ENCODE results near the gene TRAK2. TPM values are rescaled to one million over a fixed set of nuclear protein-coding genes. Genes with fewer than 3 reads are reported as not detected.

The TRAK2 gene
- total RNA-seq, 2 experiments from 2014 or later = 43.1 to 48.8 TPM

DNA sequence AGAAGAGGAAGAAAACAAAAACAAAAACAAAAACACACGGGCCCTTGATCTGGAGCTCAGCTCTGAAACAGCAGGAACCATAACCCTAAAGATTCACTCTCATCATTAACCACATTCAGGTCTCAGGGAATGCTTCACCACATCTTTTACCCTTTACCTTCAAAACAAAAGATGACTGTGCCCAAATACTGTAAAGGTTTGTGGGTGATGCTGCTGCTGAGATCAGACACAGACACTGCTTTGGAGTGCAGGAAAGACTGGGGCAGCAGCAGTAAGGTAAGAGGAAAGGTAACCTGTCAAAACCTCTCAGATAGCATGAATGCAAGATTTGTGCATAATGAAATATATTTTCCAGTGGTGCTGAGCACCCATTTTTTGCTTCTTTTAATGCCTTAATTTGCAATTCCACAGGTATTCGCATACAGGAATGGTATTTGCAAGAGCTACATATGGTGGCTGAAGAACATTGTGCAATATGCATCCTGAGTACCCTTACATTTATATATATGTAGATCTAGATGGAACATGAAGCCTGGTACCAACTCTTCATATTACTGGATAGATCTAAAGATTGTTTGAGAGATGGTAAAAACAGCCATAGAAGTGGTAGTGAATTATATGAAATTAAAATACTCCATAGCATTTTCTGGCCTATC lies 90.1 kb downstream of the TRAK2 start:
- Mint-ChIP-seq H3K36me3 (peaks cover 36% of the 10 kb centered on the region), H3K9me3 (no peaks in the 10 kb centered on the region), H3K27me3 (no peaks in the 10 kb centered on the region), H3K4me1 (peaks cover 17% of the 10 kb centered on the region), H3K4me3 (no peak overlapping the region), H3K27ac (no peak overlapping the region)
- ATAC-seq (ENCODE audit: low read depth) (no peak), DNase-seq (no peak)
- POLR2A ChIA-PET = no interaction called here

GRCh38 chr2:201360256-201360655 lies 91.0 kb downstream of the TRAK2 start:
- H3K27ac Mint-ChIP-seq = no peak overlapping the region
- H3K4me1 Mint-ChIP-seq = peaks cover 16% of the 10 kb centered on the region
- H3K9me3 Mint-ChIP-seq = no peaks in the 10 kb centered on the region
- DNase-seq (no peak), ATAC-seq (ENCODE audit: low read depth) (no peak)
- no peaks in the 10 kb centered on the region for H3K27me3 Mint-ChIP-seq
- peaks cover 31% of the 10 kb centered on the region for H3K36me3 Mint-ChIP-seq
- no peak overlapping the region for H3K4me3 Mint-ChIP-seq
- POLR2A ChIA-PET = no interaction called here

DNA sequence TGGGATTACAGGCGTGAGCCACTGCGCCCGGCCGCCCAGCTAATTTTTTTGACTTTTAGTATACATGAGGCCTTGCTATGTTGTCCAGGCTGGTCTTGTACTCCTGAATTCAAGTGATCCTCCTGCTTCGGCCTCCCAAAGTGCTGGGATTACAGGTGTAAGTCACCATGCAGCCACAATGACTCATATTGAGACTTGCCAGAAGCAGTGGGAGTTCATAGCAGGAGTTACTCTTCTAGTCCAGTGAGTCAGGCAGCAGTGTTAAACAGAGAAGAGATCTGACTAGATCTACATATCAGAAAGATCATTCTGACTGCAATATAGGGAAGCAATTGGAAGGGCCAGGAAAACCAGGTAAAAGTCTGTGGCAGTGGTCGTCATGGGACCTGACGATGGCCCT lies 92.6 kb downstream of the TRAK2 start:
- DNase-seq = no peak
- POLR2A ChIA-PET = interaction anchor here (0.6 to 0.7 kb wide), 2 partner anchors 93 to 179 kb away, joined by 3 to 4 read pairs; partner anchors contain the start of gene STRADB
- no peaks in the 10 kb centered on the region for H3K27me3 Mint-ChIP-seq
- H3K9me3 Mint-ChIP-seq = peaks cover 2% of the 10 kb centered on the region
- H3K36me3 Mint-ChIP-seq = peaks cover 30% of the 10 kb centered on the region
- ATAC-seq (ENCODE audit: low read depth) = peak; percentile 55
- no peak overlapping the region for H3K4me3 Mint-ChIP-seq
- peaks cover 14% of the 10 kb centered on the region for H3K4me1 Mint-ChIP-seq
- peak overlapping the region; percentile 17 for H3K27ac Mint-ChIP-seq

- Mint-ChIP-seq H3K27me3 (no peaks in the 10 kb centered on the region), H3K9me3 (peaks cover 2% of the 10 kb centered on the region), H3K36me3 (peaks cover 21% of the 10 kb centered on the region), H3K4me3 (no peak within 1 kb of the TSS), H3K27ac (no peak within 1 kb of the TSS), H3K4me1 (peaks cover 14% of the 10 kb centered on the region)
- no peak for DNase-seq
- POLR2A ChIA-PET = interaction anchor here (1.1 kb wide), 1 partner anchor 123 kb away, joined by 3 read pairs; no protein-coding TSS in a partner anchor
- ATAC-seq (ENCODE audit: low read depth) = no peak
These were observed 94.0 kb downstream of the TRAK2 start, which contains the start of gene FLACC1 for GRCh38 chr2:201357221-201357620. FLACC1 (minus strand) TSS chr2:201357345; CDS start chr2:201351404, 5,941 bp downstream.

- H3K27me3 Mint-ChIP-seq = no peaks in the 10 kb centered on the region
- no peak overlapping the region for H3K27ac Mint-ChIP-seq
- H3K36me3 Mint-ChIP-seq = peaks cover 9% of the 10 kb centered on the region
- H3K4me3 Mint-ChIP-seq = no peak overlapping the region
- no peaks in the 10 kb centered on the region for H3K4me1 Mint-ChIP-seq
- DNase-seq = no peak
- POLR2A ChIA-PET = no interaction called here
- no peak for ATAC-seq (ENCODE audit: low read depth)
- H3K9me3 Mint-ChIP-seq = peaks cover 2% of the 10 kb centered on the region
These were observed 98.1 kb downstream of the TRAK2 start for GRCh38 chr2:201353116-201353515.

DNA sequence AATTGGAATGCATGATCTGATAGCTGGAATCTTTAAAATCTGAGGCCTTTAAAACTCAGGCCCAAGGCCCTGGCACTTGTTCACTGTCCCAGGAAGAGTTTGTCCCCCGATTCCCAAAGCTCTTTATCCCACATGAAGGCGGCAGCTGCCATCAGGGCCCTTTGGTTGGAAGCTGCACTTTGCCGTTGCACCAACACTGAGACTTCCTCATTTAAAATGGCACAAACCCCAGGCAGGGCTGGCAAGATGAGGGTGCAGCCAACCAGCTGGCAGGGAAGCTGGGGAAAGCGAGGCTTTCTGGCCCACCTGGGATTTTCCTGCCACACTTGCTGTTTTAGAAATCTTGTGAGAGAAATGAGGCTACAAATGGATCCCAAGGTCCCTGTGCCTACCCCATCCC lies 100.4 kb downstream of the TRAK2 start:
- Mint-ChIP-seq H3K36me3 (peaks cover 11% of the 10 kb centered on the region), H3K27ac (no peak overlapping the region), H3K27me3 (no peaks in the 10 kb centered on the region), H3K4me1 (no peaks in the 10 kb centered on the region), H3K9me3 (peaks cover 2% of the 10 kb centered on the region), H3K4me3 (no peak overlapping the region)
- DNase-seq = no peak
- ATAC-seq (ENCODE audit: low read depth) = no peak
- POLR2A ChIA-PET = no interaction called here

DNA sequence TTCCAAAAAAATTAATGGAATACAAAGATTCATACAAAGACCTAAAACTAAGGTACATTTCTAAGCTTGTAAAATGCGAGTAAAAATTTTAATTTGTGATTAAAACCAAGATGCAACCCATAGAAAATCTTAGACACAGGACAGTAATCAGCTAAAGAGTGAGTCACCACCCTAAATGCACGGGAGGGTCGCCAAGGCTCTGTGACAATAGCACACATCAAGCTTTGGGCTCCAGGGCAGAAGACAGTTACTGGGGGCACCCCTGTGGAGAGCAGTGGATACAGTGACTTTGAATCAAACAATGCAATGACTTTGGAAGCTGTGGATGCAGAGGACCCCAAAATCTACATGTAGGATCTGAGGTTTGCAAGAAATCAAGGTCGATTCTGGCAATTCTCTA lies 101.7 kb downstream of the TRAK2 start:
- Mint-ChIP-seq H3K36me3 (peaks cover 15% of the 10 kb centered on the region), H3K27me3 (no peaks in the 10 kb centered on the region), H3K27ac (no peak overlapping the region), H3K4me1 (peaks cover 2% of the 10 kb centered on the region), H3K9me3 (peaks cover 2% of the 10 kb centered on the region), H3K4me3 (no peak overlapping the region)
- ATAC-seq (ENCODE audit: low read depth) = no peak
- no peak for DNase-seq
- POLR2A ChIA-PET = no interaction called here

DNA sequence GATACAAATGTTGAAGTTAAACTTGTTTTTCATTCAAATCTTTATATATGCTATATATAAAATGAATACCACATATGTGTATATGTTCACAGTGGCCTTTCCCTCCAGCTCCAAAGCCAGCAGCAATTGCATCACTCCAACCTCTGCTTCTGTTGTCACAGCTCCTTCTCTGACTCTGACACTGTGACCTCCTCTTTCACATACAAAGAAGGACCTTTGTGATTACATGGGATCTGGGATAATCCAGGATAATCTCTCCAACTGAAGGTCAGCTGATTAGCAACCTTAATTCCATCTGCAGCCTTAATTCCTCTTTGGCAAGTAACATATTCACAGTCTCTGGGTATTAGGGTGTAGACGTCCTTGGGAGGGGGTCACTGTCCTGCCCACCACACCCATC lies 102.5 kb downstream of the TRAK2 start:
- H3K4me1 Mint-ChIP-seq = peaks cover 5% of the 10 kb centered on the region
- H3K27me3 Mint-ChIP-seq = no peaks in the 10 kb centered on the region
- H3K36me3 Mint-ChIP-seq = peaks cover 17% of the 10 kb centered on the region
- no peak overlapping the region for H3K4me3 Mint-ChIP-seq
- H3K27ac Mint-ChIP-seq = no peak overlapping the region
- no peak for DNase-seq
- POLR2A ChIA-PET = no interaction called here
- no peaks in the 10 kb centered on the region for H3K9me3 Mint-ChIP-seq
- no peak for ATAC-seq (ENCODE audit: low read depth)

DNA sequence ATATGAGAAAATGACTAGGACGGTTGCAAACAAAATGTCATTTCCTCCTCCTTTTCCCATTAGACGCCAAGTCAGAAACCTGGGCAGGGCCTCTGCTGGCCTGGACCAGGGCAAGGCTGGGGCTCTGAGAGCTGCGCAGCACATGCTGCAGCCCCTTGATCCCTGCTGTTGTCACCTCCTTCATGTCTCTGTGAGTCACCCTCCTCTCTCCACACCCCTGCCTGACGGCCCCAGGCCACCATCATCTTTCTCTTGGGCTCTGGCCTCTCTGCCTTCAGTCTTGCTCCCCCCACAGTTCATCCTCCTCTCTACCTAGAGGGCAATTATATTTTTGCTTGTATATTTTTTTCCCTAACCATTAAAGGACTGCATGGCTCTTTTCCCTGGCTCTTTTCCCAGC lies 104.1 kb downstream of the TRAK2 start:
- Mint-ChIP-seq H3K36me3 (peaks cover 27% of the 10 kb centered on the region), H3K4me3 (no peak overlapping the region), H3K4me1 (peaks cover 6% of the 10 kb centered on the region), H3K27ac (no peak overlapping the region), H3K27me3 (no peaks in the 10 kb centered on the region), H3K9me3 (no peaks in the 10 kb centered on the region)
- ATAC-seq (ENCODE audit: low read depth) (no peak), DNase-seq (no peak)
- POLR2A ChIA-PET = no interaction called here

DNA sequence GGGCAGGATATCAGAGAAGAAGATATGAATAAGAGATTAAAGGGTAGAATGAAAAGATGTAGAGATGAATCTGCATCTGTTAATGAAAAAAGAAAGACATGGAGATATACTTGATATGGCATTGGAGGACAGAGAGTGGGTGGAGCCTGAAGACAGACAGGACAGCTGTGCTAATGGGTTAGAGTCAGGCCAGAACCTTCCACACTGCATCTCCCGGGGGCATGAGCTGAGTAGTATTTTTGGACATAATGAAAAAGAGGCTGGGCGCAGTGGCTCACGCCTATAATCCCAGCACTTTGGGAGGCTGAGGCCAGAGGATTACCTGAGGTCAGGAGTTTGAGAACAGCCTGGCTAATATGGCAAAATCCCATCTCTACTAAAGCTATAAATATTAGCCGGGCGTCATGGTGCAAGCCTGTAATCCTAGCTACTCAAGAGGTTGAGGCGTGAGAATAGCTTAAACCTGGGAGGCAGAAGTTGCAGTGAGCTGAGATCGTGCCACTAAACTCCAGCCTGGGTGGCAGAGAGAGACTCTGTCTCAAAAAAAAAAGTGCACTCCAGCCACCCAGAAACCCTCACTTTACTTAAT lies 105.5 kb downstream of the TRAK2 start:
- no peak for ATAC-seq (ENCODE audit: low read depth)
- Mint-ChIP-seq H3K9me3 (no peaks in the 10 kb centered on the region), H3K36me3 (peaks cover 32% of the 10 kb centered on the region), H3K4me1 (peaks cover 8% of the 10 kb centered on the region), H3K4me3 (no peak overlapping the region), H3K27me3 (no peaks in the 10 kb centered on the region), H3K27ac (no peak overlapping the region)
- POLR2A ChIA-PET = interaction anchor here (0.6 kb wide), 1 partner anchor 85 kb away, joined by 3 read pairs; no protein-coding TSS in a partner anchor
- no peak for DNase-seq

- Mint-ChIP-seq H3K27ac (no peak overlapping the region), H3K27me3 (no peaks in the 10 kb centered on the region), H3K4me1 (peaks cover 10% of the 10 kb centered on the region), H3K36me3 (peaks cover 36% of the 10 kb centered on the region), H3K4me3 (no peak overlapping the region), H3K9me3 (peaks cover 2% of the 10 kb centered on the region)
- DNase-seq (no peak), ATAC-seq (ENCODE audit: low read depth) (no peak)
- POLR2A ChIA-PET = interaction anchor here (1.1 kb wide), 1 partner anchor 87 kb away, joined by 3 read pairs; no protein-coding TSS in a partner anchor
These were observed 106.4 kb downstream of the TRAK2 start for GRCh38 chr2:201344663-201345366.

DNA sequence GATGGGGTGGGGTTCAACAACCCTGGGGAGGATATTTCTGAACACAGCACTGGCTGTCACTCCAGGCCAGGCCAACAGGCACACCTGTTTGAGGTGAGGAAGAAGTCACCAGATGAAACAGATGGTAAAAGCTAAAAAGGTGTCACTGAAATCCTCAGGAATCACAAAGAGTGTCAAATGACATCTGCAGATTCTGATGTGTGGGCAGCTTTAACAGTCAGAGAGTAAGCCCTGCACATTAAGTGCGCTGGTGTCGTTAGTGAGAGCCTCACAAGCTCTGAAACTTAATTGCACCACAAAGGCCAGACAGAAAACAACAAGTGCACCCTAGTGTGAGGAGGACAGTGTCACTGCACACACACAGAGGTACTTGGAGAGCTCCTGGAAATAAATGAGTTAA lies 107.7 kb downstream of the TRAK2 start:
- ATAC-seq (ENCODE audit: low read depth) (no peak), DNase-seq (no peak)
- no peak overlapping the region for H3K27ac Mint-ChIP-seq
- peaks cover 10% of the 10 kb centered on the region for H3K4me1 Mint-ChIP-seq
- H3K4me3 Mint-ChIP-seq = no peak overlapping the region
- H3K27me3 Mint-ChIP-seq = no peaks in the 10 kb centered on the region
- POLR2A ChIA-PET = interaction anchor here (1.1 kb wide), 1 partner anchor 86 kb away, joined by 3 read pairs; no protein-coding TSS in a partner anchor
- H3K9me3 Mint-ChIP-seq = peaks cover 4% of the 10 kb centered on the region
- H3K36me3 Mint-ChIP-seq = peaks cover 46% of the 10 kb centered on the region

DNA sequence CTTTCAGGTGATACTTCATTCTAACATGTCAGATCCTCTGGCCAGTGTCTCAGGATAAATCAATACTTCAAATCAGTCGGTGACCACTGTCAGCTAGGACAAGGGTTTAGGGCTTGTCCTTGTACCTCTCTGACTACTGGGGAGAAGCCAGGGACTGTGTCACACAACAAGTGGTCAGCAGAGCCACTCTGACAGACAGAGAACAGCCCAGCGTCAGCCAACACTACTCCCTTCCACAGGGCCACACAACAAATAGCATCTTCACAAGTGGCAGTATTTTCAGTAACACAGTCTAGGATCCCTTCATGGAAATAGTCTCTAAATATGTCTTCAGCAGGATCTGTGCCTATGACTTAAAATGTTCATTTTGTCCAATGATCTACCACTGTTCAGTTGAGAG lies 108.3 kb downstream of the TRAK2 start:
- no peak for ATAC-seq (ENCODE audit: low read depth)
- Mint-ChIP-seq H3K36me3 (peaks cover 51% of the 10 kb centered on the region), H3K4me1 (peaks cover 10% of the 10 kb centered on the region), H3K9me3 (peaks cover 9% of the 10 kb centered on the region), H3K27me3 (no peaks in the 10 kb centered on the region), H3K27ac (no peak overlapping the region), H3K4me3 (no peak overlapping the region)
- no peak for DNase-seq
- POLR2A ChIA-PET = no interaction called here

DNA sequence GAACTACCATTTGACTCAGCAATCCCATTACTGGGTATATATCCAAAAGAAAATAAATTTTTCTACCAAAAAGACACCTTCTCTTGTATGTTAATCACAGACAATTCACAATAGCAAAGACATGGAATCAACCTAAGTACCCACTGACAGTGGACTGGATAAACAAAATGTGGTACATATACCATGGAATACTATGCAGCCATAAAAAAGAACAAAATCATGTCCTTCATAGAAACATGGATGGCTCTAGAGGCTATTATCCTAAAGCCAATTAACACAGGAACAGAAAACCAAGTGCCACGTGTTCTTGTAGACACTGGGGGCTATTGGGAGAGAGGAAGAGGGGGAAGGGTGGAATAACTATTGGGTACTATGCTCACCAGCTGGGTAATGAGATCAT lies 121.8 kb downstream of the TRAK2 start:
- DNase-seq (no peak), ATAC-seq (ENCODE audit: low read depth) (no peak)
- H3K4me3 Mint-ChIP-seq = no peak overlapping the region
- H3K4me1 Mint-ChIP-seq = peaks cover 2% of the 10 kb centered on the region
- no peak overlapping the region for H3K27ac Mint-ChIP-seq
- POLR2A ChIA-PET = no interaction called here
- peaks cover 41% of the 10 kb centered on the region for H3K36me3 Mint-ChIP-seq
- no peaks in the 10 kb centered on the region for H3K27me3 Mint-ChIP-seq
- H3K9me3 Mint-ChIP-seq = peaks cover 22% of the 10 kb centered on the region
